Stimulated activated CD4-positive, alpha-beta T cell treated with anti-CD3 and anti-CD28 coated beads, TNF-alpha, amount 100 ng/mL, for 4 hours (primary cell): Measurements from ENCODE around the gene ANKRD28.
"Not testable (repeated sequence)": the region's sequence is repeated elsewhere in the genome, so short reads cannot be mapped to it uniquely, and the experiment has no call there.

ENCODE experiments used
- DNase-seq, 3 experiments: peaks; one replicate each; pipeline ENCODE4 v3.0.0-alpha.2; 2020; ENCODE audit warnings: low read depth in 3 of 3

Gene ANKRD28

DNA sequence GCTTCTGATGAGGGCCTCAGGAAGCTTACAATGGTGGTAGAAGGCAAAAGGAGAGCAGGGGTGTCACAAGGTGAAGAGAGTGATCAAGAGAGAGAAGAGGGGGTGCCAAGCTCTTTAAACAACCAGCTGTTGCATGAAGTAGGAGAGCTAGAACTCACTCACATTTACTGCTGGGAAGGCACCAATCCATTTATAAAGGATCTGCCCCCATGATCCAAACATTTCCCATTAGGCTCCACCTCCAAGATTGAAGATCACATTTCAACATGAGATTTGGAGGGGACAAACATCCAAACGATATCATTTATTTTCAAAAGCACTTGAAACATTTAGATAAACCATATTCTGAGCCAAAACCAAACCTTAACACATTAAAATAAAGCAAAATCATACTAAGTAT lies 26.3 kb downstream of the ANKRD28 start:
- DNase-seq, result no peak

DNA sequence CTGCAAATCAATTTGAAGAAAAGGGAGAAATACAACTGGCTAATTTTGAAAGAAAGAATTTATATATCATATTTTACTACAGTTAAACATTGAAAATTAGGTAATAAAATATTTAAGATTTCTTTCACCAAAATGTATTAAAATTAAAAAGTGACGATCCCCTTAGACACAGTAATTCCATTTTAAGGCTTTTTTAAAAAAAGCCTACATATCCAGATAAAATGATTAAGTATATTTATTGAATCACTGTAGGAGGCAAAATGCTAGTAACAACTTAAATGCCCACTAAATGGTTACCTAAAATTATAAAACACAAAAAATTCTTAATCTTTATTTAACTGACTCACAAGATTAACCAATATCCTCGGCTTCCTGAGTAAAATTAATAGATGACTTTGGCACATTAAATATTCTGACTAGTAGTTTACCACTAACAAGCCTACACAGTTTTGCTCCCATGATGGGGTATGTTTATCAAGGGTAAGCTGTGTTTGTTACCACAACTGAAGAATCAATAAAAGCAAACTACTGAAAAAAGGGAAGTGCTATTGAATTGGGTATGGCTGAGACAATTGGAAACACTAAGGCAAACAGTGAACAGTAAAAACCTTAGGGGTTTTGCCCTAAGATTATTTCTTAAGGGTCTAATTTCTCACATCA lies 28.4 kb downstream of the ANKRD28 start:
- no peak for DNase-seq

DNA sequence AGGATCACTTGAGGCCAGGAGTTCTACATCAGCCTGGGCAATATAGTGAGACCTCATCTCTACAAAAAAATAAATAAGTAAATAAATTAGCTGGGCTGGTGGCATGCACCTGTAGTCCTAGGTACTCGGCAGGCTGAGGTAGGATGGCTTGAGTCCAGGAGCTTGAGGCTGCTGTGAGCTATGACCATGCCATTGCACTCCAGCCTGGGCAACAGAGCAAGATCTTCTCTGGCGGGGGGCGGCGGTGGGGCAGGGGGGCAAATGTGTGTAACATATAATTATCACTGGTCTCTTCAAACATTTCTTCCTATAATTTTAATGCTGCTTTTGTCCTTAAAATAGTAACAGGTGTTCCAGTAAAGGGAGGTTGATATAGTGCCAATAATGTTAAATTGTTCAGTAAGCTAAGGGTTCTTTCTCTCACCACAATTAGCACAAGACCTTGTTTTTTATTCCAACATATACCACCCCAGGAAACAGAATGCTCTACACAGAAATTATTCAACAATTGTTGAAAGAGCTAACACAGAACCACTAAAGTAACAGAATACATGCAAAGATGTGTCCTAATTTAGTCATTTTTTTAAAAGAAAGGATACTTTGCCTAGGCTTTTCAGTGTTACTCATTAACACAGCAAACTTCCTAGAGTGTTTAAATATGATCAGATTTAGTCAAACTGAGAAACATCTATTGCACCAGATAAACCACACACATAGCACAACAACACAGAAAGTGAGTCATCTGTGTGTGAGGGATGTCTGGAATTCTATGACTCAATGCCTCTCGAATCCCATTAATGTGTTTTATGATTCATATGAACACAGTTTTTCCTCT lies 29.1 kb downstream of the ANKRD28 start:
- DNase-seq, result no peak

DNA sequence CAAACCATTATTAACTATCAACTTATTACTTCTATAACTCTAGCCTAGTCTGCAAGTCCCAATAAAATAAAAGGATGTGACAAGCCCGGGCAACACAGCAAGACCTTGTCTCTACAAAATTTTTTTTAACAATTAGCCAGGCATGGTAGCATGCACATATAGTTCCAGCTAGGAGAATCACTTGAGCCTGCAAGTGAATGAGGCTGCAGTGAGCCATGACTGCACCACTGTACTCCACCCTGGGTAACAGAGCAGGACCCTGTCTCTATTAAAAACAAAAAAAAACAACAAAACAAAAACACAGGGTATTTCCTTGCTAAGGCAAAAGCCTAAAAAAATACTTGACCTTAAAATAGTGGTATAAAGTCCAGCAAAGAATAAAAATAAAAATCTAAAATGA lies 31.4 kb downstream of the ANKRD28 start:
- no peak for DNase-seq

DNA sequence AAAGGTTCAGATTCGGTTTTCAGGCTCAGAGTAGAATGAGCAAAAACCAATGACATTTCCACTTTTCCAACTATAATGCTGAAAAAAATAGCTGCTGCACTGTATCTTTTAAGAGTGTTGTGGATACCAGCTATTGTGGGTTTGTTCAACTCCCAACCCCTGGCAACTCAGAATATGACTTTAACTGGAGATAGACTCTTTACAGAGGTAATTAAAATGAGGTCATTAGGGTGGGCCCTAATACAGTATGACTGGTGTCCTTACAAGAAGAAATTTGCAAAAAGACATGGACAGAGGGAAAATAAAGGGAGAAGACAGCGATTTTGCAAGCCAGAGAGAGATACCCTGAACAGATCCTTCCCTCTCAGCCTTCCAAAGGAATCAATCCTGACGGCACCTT lies 39.5 kb downstream of the ANKRD28 start:
- no peak for DNase-seq

DNA sequence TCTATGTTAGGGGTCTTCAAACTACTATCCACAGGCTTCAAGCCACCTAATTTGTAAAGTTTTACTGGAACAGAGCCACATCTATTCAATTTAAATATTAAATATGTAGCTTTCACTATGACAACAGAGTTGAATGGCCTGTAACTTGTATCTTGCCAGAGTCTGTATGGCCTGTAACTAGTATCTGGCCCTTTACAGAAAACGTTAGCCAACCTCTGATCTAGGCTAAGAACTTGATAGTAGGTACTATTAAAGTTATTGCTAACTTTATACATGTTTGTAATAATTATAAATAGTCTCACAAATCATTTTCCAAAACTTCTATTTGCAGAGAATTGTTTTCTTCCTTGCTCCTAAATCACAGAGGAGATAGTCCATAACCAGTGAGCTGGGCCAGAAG lies 40.0 kb downstream of the ANKRD28 start:
- DNase-seq, result no peak

DNA sequence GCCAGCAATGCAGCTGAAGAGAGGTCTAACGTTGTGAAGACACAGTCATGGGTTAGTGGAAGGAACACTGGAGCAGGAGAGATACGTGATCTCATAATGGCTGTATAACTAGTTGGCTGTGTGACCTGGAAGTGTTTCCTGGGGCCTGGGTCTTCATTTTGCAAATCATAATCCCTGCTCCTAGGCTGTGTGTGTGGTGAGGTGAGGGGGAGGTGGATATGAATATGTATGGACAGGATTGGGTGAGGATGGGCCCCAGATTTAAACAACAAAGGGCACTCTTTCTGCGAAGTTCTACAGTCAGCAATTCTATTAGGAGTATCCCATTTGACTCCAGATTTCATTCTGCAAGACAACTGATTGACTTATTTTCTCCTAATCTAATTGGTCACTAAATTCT lies 41.3 kb downstream of the ANKRD28 start:
- no peak for DNase-seq

DNA sequence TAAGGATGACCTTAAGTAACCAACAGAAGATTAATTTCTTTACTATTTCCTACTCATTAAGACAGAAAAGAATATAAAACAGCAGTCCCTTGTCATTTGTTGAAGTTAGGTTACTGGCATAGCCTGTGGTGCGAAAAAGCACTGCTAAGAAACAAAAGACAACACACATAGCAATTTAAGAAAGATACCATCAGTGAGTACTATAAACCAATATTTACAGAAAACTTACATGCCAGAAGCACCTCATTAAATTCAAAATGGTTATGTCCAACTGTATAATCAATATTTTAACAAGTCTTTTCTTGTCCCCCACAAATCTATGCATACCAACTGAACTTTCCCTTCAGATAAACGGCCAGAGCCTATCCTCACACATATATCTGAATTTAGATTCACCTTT lies 42.0 kb downstream of the ANKRD28 start:
- DNase-seq, result no peak

DNA sequence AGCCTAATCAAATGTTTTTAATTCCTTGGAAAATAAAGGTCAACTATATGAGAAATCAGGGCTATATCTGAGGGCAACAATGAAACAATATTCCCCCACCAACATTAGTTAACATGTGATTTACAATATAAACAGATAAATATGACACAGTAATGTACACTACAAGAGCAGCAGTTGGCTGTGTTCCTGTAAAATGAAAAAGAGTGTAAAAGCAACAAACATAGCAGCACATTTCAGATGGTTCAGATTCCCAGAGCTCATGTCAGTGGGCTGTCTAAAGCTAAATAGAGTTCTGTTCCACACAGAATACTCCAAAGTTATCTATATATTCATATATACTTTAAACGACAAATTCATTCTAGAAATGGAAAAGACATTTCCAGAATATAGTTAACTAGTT lies 42.6 kb downstream of the ANKRD28 start:
- no peak for DNase-seq

DNA sequence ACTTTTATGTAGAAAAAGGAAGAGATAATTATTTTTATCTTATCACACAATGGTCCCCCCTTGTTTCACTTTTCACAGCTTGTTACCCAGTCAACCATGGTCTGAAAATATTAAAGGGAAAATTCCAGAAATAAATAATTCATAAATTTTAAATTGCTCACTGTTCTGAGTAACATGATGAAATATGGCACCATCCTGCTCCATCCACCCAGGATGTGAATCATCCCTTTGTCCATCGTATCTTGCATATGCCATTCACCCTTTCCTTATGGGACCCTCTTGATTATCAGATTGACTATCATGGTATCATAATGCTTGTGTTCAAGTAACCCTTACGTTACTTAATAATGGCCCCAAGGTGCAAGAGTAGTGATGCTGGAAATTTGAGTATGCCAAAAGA lies 43.7 kb downstream of the ANKRD28 start:
- no peak for DNase-seq

DNA sequence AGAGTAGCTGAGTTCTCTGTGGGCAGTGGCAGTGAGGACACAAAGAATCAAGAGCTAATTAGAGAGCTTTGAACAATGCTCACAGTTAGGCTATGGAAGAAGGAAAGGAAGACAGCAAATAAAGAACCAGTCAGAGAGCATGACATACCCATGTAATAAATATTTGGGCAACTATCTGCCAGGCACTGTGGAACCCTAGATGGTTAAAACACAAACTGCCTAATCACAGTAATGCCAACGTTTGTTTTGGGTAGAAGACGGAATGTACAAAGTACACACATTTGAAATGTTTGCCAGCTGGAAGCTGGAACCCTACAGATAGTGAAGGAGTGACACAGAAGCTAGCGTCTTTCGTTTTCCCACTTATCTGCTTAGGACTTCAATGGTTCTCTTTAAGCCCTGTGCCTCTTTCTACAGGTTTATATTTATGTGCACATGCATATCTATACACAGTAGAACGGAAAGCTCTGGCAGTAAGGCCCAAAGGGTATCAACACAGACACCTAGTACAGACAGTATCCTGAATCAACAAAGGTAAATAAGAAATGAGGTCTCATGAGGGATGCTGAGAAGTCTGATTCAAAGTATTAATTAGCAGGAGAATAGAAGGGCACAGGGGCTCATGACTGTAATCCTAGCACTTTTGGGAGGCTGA lies 44.6 kb downstream of the ANKRD28 start:
- no peak for DNase-seq

DNA sequence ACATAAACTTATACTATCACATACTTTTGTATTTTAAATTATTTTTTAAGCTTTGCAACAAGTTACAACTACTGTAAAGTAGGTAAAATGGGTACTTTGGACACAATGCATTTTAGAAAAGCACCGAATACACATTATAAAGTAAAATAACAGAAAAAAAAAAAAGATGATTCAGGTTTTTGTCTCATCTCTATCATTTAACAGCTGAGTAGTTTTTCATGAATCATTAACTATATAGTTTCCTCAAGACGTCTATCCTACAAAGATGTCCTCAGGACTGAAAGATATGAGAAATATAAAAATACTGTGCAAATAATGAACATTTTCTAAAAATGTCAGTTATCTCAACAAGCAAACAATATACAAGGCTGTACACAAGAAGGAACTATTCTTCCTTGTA lies 46.9 kb downstream of the ANKRD28 start:
- DNase-seq, result no peak

DNA sequence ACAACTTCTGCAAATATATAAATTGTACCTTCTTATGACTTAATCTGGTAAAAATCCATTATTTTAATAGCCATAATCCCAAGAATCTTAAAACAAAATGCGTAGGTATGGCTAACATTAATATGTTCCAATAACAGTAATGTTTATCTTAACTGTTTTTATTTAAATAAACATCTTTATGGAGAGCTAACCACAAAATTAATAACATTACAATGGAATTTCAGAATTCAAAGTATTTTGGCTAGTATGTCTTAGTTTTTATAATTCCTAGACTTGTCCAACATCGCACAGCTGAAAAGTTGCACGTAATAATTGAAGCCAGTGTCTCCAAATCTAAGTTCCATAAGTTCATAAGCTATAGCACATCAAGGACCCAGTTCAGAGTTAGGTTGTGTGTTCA lies 47.6 kb downstream of the ANKRD28 start:
- DNase-seq, result no peak

DNA sequence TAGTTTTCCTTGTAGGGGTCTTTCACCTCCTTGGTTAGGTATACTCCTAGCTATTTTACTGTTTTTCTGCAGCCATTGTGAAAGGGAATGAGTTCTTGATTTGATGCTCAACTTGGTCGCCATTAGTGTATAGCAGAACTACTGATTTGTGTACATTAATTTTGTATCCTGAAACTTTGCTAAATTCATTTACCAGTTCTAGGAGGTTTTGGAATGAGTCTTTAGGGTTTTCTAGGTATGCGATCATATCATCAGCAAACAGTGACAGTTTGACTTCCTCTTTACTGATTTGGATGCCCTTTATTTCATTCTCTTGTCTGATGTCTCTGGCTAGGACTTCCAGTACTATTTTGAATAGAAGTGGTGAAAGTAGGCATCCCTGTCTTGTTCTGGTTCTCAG lies 51.9 kb downstream of the ANKRD28 start:
- DNase-seq, result not testable (repeated sequence)

DNA sequence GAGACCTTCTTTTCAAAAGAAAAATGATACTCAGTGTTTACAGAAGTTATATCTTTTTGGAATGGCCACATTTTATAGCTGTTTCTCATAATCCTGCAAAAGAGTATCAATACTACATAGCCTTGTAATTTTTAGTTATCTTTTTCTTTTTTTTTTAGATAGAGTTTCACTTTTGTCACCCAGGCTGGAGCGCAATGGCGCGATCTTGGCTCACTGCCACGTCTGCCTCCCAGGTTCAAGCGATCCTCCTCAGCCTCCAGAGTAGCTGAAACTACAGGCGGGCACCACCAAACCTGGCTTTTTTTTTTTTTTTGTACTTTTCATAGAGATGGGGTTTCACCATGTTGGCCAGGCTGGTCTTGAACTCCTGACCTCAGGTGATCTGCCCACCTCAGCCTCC lies 53.6 kb downstream of the ANKRD28 start:
- DNase-seq, result no peak

DNA sequence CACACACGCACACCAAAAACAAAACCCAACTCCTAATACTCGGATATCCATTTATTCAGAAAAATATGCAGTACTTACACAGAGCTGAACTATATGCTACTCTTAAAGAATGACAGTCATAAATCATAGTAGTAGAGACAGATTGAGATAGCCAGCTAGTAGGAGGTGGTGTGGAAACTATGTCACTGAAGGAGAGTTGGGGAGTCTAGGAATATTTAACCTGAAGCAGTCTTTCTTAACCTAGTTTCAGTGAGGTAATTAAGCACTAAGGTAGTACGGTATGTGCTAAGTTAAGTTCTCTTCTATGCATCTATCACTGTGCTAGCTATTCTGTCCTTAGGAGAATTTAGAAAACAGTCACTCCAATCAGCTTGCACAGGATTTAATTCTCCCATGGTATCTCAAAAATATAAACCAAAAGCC lies 54.2 kb downstream of the ANKRD28 start:
- no peak for DNase-seq

DNA sequence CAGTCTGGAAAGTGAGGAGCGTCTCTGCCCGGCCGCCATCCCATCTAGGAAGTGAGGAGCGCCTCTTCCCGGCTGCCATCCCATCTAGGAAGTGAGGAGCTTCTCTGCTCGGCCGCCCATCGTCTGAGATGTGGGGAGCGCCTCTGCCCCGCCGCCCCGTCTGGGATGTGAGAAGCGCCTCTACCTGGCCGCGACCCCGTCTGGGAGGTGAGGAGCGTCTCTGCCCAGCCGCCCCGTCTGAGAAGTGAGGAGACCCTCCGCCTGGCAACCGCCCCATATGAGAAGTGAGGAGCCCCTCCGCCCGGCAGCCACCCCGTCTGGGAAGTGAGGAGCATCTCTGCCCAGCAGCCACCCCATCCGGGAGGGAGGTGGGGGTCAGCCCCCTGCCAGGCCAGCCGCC lies 55.5 kb downstream of the ANKRD28 start:
- not testable (repeated sequence) for DNase-seq

DNA sequence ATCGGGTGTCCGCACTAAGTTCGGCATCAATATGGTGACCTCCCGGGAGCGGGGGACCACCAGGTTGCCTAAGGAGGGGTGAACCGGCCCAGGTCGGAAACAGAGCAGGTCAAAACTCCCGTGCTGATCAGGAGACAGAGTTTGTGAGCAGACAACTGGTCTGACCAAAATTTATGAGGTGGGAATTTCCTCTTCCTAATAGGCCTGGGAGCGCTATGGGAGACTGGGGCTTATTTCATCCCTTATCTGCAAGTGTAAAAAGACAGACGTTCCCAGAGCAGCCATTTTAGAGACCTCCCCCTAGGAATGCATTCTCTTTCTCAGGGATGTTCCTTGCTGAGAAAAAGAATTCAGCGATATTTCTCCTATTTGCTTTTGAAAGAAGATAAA lies 59.2 kb downstream of the ANKRD28 start:
- not testable (repeated sequence) for DNase-seq

DNA sequence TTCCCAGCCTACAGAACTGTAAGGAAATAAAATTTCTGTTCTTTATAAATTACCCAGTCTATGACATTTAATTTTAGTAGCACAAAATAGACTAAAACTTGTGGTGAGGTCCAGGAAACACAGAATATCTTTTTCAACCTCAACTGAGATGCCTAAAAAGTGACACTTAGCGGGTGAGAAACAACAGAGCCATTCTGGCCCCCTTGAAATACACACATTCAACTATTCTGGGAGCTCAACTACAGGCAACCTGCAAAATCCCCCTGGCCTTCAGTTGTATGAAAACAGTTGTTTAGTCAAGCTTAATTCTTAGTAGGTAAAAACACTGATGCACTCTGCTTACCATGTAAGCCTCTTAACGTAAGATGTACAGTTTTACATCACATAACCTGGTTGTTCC lies 66.8 kb downstream of the ANKRD28 start:
- no peak for DNase-seq

DNA sequence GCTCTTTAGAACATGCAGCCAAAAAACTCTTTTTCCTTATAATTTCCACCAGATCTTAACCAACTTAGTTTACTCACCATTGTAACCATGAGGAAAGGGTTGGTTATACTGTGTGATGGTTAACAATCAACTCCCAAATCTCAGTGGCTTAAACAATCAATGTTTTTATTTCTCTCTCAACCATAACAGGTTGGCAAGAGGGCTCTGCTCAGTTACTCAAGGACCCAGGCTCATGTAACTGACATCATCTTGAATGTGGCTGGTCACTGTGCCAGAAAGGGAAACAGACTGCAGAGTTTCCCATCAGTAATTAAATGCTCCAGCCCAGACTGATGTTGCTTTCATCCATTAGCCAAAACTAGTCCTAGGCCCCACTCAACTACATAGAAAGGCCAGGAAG lies 69.0 kb downstream of the ANKRD28 start:
- no peak for DNase-seq

DNA sequence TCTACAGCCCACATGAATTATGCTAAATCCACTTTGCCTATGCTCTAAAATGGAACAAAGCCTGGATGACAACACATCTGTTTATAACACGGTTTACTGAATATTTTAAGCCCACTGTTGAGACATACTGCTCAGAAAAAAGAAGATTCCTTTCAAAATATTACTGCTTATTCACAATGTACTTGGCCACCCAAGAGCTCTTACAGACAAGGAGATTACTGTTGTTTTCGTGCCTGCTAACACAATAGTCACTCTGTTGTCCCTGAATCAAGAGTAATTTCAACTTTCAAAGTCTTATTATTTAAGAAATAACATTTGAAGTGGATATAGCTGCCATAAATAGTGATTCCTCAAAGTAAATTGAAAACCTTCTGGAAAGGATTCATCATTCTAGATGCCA lies 70.9 kb downstream of the ANKRD28 start:
- no peak for DNase-seq

DNA sequence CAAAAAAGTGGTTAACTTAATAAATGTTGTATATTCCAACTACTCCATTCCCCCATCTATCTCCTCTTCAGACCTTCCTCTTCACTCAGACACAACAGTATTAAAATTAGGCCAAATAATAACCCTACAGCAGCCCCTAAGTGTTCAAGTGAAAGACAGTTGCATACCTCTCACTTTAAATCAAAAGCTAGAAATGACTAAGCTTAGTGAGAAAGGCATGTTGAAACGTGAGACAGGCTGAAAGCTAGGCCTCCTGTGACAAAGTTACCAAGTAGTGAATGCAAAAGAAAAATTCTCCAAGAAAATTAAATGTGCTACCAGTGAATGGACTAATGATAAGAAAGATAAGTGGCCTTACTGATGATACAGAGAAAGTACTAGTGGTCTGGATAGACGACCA lies 71.7 kb downstream of the ANKRD28 start:
- DNase-seq, result no peak

DNA sequence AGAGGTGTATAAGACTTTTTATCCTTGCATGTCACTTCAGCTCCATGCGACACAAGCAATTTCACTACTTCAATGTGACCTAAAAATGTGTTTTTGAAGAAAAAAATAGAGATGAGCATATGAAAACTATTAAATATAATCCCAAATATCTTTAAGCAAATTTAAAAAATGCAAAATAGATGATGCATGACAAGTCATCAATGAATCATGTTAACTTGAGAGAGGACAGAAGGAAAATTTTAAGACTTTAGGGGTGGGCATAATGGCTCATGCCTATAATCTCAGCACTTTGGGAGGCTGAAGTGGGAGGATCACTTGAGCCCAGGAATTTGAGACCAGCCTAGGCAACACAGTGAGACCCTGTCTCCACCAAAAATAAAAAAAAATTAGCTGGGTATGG lies 73.3 kb downstream of the ANKRD28 start:
- DNase-seq, result no peak
